GM23338 (cell line): ENCODE measurements around the gene SERINC4. TPM values are rescaled to one million over a fixed set of nuclear protein-coding genes. Genes with fewer than 3 reads are reported as not detected.

ENCODE experiments used
- ATAC-seq: fragments of 200-7000 bp; cut with Tn5 transposase; 3 replicates; pipeline ENCODE4 v1.9.1; 2020
- DNase-seq: peaks from one replicate; pipeline ENCODE4 v3.0.0-alpha.2; 2015; ENCODE audit warnings: low spot score
- H2AFZ ChIP-seq: fragments of 200-600 bp; sonication (generic); 2 replicates; pipeline ENCODE4 v1.8.0; 2016; ENCODE audit warnings: antibody characterized with exemption, mild to moderate bottlenecking, moderate library complexity
- H3F3A ChIP-seq: fragments of 200-600 bp; sonication (generic); replicated peaks from 2 replicates; pipeline ENCODE4 v1.8.0; 2017; ENCODE audit warnings: antibody characterized with exemption, mixed run types, low read depth
- H3K27ac ChIP-seq: fragments of 200-600 bp; sonication (generic); 2 replicates; pipeline ENCODE4 v1.6.1; 2016; ENCODE audit warnings: low read depth
- H3K27me3 ChIP-seq: fragments of 200-600 bp; sonication (generic); 2 replicates; pipeline ENCODE4 v1.8.0; 2016; ENCODE audit warnings: mild to moderate bottlenecking, mixed run types, moderate library complexity; ENCODE audit not compliant: insufficient read depth
- H3K36me3 ChIP-seq: fragments of 200-600 bp; sonication (generic); 2 replicates; pipeline ENCODE4 v1.8.0; 2016; ENCODE audit warnings: mild to moderate bottlenecking; ENCODE audit not compliant: insufficient read depth
- H3K4me1 ChIP-seq: fragments of 200-600 bp; sonication (generic); 2 replicates; pipeline ENCODE4 v1.8.0; 2016; ENCODE audit warnings: mild to moderate bottlenecking, moderate library complexity; ENCODE audit not compliant: insufficient read depth
- H3K4me2 ChIP-seq: fragments of 200-600 bp; sonication (generic); 2 replicates; pipeline ENCODE4 v1.7.1; 2017; ENCODE audit warnings: mixed run types
- H3K4me3 ChIP-seq: fragments of 200-600 bp; sonication (generic); 2 replicates; pipeline ENCODE4 v1.6.1; 2016; ENCODE audit warnings: mixed run types
- H3K79me2 ChIP-seq: fragments of 200-600 bp; sonication (generic); replicated peaks from 2 replicates; pipeline ENCODE4 v1.8.0; 2017; ENCODE audit warnings: mild to moderate bottlenecking; ENCODE audit not compliant: insufficient read depth
- H3K9me2 ChIP-seq: fragments of 200-600 bp; sonication (generic); 2 replicates; pipeline ENCODE4 v1.8.0; 2017; ENCODE audit not compliant: insufficient read depth
- H4K20me1 ChIP-seq: fragments of 200-600 bp; sonication (generic); replicated peaks from 2 replicates; pipeline ENCODE4 v1.8.0; 2017; ENCODE audit warnings: mild to moderate bottlenecking; ENCODE audit not compliant: insufficient read depth
- H3K27ac Mint-ChIP-seq: 2 replicates; pipeline ENCODE4 v1.8.0; 2020; ENCODE audit warnings: inconsistent platforms, mild to moderate bottlenecking, moderate library complexity, mixed read lengths
- H3K27me3 Mint-ChIP-seq: 3 replicates; pipeline ENCODE4 v1.8.0; 2022; ENCODE audit warnings: low read depth, mild to moderate bottlenecking, moderate library complexity, mixed read lengths, inconsistent platforms; ENCODE audit not compliant: insufficient read depth, poor library complexity
- H3K36me3 Mint-ChIP-seq: 3 replicates; pipeline ENCODE4 v1.8.0; 2021; ENCODE audit warnings: low read depth, mild to moderate bottlenecking, inconsistent platforms, moderate library complexity, mixed read lengths
- H3K4me1 Mint-ChIP-seq: 3 replicates; pipeline ENCODE4 v1.8.0; 2020; ENCODE audit warnings: mild to moderate bottlenecking, inconsistent platforms, mixed read lengths
- H3K4me3 Mint-ChIP-seq: 3 replicates; pipeline ENCODE4 v1.8.0; 2021; ENCODE audit warnings: moderate library complexity, mild to moderate bottlenecking, inconsistent platforms, mixed read lengths
- H3K9me3 Mint-ChIP-seq: 3 replicates; pipeline ENCODE4 v1.8.0; 2020; ENCODE audit warnings: moderate library complexity, mild to moderate bottlenecking, inconsistent platforms, mixed read lengths
- CREB1 ChIP-seq: fragments of 250-450 bp; sonication (Bioruptor Pico); IDR thresholded peaks from 2 replicates; pipeline ENCODE4 v1.5.0; 2020; ENCODE audit warnings: low read depth, mild to moderate bottlenecking, moderate library complexity
- EZH2phosphoT487 ChIP-seq: fragments of 200-600 bp; sonication (generic); IDR thresholded peaks from one replicate; pipeline ENCODE4 v1.8.1; 2018; ENCODE audit warnings: antibody characterized with exemption; ENCODE audit not compliant: unreplicated experiment
- NANOG ChIP-seq: IDR thresholded peaks from 2 replicates; pipeline ENCODE4 v1.6.1; 2016; ENCODE audit warnings: antibody characterized with exemption, borderline replicate concordance
- POLR2AphosphoS5 ChIP-seq: IDR thresholded peaks from 2 replicates; pipeline ENCODE4 v1.6.1; 2016; ENCODE audit warnings: antibody characterized with exemption, low read depth
- STAT1 ChIP-seq: IDR thresholded peaks from one replicate; pipeline ENCODE4 v1.6.1; 2016; ENCODE audit warnings: antibody characterized with exemption; ENCODE audit not compliant: unreplicated experiment
- polyA plus RNA-seq: library from polyadenylated mRNA; unstranded; fragments of >200 nt; fragmentation: Nextera tagmentation; extraction: Ambion mirVana; gene quantifications from 2 replicates; pipeline ENCODE4 v1.2.1, GENCODE V29; 2016
- total RNA-seq: library from RNA; depleted of rRNA; stranded (reverse); fragments of >200 nt; shearing (Covaris generic); gene quantifications from 2 replicates; pipeline ENCODE4 v1.2.3, GENCODE V29; 2014
- TF ChIP-seq, protein P1 (sequence below): fragments of 250-450 bp; sonication (Bioruptor Pico); IDR thresholded peaks from 2 replicates; pipeline ENCODE4 v1.5.0; 2020; ENCODE audit warnings: mild to moderate bottlenecking, moderate library complexity
- TF ChIP-seq, protein P2 (sequence below): IDR thresholded peaks from one replicate; pipeline ENCODE4 v1.6.1; 2018; ENCODE audit warnings: antibody characterized with exemption; ENCODE audit not compliant: unreplicated experiment
- TF ChIP-seq, protein P3 (sequence below): IDR thresholded peaks from 2 replicates; pipeline ENCODE4 v1.6.1; 2016; ENCODE audit warnings: antibody characterized with exemption

SERINC4 gene
- total and polyA plus RNA-seq, 2 experiments from 2014 or later: not detected

DNA sequence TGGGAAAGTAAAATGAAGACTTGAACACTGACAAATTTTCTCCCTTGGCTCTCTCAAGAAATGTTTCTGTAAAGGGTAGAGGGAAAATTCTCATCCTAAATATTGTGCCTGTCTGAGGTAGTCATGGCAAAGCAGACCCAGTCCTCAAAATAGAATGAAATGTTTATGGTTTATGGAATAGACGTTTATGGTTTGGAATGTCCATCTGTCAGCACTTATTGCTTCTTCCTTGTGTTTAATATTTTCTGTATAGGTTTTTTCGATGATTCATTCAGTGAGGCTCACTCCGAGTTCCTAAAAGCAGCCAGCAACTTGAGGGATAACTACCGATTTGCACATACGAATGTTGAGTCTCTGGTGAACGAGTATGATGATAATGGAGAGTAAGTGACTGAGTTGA lies 37.2 kb downstream of the SERINC4 start (continued):
- TF ChIP-seq, protein P1, sequence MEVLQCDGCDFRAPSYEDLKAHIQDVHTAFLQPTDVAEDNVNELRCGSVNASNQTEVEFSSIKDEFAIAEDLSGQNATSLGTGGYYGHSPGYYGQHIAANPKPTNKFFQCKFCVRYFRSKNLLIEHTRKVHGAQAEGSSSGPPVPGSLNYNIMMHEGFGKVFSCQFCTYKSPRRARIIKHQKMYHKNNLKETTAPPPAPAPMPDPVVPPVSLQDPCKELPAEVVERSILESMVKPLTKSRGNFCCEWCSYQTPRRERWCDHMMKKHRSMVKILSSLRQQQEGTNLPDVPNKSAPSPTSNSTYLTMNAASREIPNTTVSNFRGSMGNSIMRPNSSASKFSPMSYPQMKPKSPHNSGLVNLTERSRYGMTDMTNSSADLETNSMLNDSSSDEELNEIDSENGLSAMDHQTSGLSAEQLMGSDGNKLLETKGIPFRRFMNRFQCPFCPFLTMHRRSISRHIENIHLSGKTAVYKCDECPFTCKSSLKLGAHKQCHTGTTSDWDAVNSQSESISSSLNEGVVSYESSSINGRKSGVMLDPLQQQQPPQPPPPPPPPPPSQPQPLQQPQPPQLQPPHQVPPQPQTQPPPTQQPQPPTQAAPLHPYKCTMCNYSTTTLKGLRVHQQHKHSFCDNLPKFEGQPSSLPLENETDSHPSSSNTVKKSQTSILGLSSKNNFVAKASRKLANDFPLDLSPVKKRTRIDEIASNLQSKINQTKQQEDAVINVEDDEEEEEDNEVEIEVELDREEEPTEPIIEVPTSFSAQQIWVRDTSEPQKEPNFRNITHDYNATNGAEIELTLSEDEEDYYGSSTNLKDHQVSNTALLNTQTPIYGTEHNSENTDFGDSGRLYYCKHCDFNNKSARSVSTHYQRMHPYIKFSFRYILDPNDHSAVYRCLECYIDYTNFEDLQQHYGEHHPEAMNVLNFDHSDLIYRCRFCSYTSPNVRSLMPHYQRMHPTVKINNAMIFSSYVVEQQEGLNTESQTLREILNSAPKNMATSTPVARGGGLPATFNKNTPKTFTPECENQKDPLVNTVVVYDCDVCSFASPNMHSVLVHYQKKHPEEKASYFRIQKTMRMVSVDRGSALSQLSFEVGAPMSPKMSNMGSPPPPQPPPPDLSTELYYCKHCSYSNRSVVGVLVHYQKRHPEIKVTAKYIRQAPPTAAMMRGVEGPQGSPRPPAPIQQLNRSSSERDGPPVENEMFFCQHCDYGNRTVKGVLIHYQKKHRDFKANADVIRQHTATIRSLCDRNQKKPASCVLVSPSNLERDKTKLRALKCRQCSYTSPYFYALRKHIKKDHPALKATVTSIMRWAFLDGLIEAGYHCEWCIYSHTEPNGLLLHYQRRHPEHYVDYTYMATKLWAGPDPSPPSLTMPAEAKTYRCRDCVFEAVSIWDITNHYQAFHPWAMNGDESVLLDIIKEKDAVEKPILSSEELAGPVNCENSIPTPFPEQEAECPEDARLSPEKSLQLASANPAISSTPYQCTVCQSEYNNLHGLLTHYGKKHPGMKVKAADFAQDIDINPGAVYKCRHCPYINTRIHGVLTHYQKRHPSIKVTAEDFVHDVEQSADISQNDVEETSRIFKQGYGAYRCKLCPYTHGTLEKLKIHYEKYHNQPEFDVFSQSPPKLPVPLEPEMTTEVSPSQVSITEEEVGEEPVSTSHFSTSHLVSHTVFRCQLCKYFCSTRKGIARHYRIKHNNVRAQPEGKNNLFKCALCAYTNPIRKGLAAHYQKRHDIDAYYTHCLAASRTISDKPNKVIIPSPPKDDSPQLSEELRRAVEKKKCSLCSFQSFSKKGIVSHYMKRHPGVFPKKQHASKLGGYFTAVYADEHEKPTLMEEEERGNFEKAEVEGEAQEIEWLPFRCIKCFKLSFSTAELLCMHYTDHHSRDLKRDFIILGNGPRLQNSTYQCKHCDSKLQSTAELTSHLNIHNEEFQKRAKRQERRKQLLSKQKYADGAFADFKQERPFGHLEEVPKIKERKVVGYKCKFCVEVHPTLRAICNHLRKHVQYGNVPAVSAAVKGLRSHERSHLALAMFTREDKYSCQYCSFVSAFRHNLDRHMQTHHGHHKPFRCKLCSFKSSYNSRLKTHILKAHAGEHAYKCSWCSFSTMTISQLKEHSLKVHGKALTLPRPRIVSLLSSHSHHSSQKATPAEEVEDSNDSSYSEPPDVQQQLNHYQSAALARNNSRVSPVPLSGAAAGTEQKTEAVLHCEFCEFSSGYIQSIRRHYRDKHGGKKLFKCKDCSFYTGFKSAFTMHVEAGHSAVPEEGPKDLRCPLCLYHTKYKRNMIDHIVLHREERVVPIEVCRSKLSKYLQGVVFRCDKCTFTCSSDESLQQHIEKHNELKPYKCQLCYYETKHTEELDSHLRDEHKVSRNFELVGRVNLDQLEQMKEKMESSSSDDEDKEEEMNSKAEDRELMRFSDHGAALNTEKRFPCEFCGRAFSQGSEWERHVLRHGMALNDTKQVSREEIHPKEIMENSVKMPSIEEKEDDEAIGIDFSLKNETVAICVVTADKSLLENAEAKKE (CRISPR knock-in tag): no peak

DNA sequence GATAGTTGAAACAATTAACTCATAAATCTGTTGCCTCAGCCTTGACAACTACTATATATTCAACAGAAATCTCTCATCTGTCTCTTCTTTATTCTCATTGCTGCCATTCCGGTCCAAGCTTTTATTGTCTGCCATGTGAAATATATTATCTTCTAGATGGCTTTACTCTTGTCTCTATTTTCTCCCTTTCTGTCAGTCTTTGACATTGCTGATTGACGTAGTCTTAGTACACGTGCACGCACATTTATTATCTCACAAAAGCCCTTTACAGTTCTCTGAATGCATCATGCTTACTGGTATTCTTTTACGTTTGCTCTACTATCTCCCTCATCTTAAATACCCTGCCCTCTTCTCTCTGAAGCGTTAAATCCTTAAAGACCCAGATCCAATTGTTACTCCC lies 48.1 kb downstream of the SERINC4 start:
- H4K20me1 ChIP-seq: peaks cover 84% of the 10 kb centered on the region
- peaks cover 9% of the 10 kb centered on the region for H3K4me1 ChIP-seq
- no peak overlapping the region for H3K4me2 ChIP-seq
- no peaks in the 10 kb centered on the region for H3K27me3 ChIP-seq
- H3F3A ChIP-seq: no peaks in the 10 kb centered on the region
- H3K36me3 ChIP-seq: peaks cover 48% of the 10 kb centered on the region
- peaks cover 4% of the 10 kb centered on the region for H3K27me3 Mint-ChIP-seq
- no peak overlapping the region for H3K4me3 Mint-ChIP-seq
- no peak for DNase-seq
- peaks cover 11% of the 10 kb centered on the region; the same call in 2 of the 3 replicates for H3K4me1 Mint-ChIP-seq
- peaks cover 100% of the 10 kb centered on the region for H3K79me2 ChIP-seq
- no peaks in the 10 kb centered on the region for H3K9me2 ChIP-seq
- TF ChIP-seq, protein P2, sequence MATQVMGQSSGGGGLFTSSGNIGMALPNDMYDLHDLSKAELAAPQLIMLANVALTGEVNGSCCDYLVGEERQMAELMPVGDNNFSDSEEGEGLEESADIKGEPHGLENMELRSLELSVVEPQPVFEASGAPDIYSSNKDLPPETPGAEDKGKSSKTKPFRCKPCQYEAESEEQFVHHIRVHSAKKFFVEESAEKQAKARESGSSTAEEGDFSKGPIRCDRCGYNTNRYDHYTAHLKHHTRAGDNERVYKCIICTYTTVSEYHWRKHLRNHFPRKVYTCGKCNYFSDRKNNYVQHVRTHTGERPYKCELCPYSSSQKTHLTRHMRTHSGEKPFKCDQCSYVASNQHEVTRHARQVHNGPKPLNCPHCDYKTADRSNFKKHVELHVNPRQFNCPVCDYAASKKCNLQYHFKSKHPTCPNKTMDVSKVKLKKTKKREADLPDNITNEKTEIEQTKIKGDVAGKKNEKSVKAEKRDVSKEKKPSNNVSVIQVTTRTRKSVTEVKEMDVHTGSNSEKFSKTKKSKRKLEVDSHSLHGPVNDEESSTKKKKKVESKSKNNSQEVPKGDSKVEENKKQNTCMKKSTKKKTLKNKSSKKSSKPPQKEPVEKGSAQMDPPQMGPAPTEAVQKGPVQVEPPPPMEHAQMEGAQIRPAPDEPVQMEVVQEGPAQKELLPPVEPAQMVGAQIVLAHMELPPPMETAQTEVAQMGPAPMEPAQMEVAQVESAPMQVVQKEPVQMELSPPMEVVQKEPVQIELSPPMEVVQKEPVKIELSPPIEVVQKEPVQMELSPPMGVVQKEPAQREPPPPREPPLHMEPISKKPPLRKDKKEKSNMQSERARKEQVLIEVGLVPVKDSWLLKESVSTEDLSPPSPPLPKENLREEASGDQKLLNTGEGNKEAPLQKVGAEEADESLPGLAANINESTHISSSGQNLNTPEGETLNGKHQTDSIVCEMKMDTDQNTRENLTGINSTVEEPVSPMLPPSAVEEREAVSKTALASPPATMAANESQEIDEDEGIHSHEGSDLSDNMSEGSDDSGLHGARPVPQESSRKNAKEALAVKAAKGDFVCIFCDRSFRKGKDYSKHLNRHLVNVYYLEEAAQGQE: no peak
- no peak for TF ChIP-seq POLR2AphosphoS5
- no peak for TF ChIP-seq EZH2phosphoT487
- TF ChIP-seq, protein P3, sequence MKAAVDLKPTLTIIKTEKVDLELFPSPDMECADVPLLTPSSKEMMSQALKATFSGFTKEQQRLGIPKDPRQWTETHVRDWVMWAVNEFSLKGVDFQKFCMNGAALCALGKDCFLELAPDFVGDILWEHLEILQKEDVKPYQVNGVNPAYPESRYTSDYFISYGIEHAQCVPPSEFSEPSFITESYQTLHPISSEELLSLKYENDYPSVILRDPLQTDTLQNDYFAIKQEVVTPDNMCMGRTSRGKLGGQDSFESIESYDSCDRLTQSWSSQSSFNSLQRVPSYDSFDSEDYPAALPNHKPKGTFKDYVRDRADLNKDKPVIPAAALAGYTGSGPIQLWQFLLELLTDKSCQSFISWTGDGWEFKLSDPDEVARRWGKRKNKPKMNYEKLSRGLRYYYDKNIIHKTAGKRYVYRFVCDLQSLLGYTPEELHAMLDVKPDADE: no peak
- TF ChIP-seq NANOG: no peak
- no peak for TF ChIP-seq CREB1 (CRISPR knock-in tag)
- no peak for TF ChIP-seq STAT1
- no peak overlapping the region for H3K4me3 ChIP-seq
- no peak overlapping the region for H3K27ac Mint-ChIP-seq
- no peak overlapping the region for H2AFZ ChIP-seq
- peaks cover 59% of the 10 kb centered on the region for H3K36me3 Mint-ChIP-seq
- no peak overlapping the region for H3K27ac ChIP-seq
- ATAC-seq: no peak
- H3K9me3 Mint-ChIP-seq: no peaks in the 10 kb centered on the region
